ENCODE results near the gene BRD3OS.

Gene BRD3OS

DNA sequence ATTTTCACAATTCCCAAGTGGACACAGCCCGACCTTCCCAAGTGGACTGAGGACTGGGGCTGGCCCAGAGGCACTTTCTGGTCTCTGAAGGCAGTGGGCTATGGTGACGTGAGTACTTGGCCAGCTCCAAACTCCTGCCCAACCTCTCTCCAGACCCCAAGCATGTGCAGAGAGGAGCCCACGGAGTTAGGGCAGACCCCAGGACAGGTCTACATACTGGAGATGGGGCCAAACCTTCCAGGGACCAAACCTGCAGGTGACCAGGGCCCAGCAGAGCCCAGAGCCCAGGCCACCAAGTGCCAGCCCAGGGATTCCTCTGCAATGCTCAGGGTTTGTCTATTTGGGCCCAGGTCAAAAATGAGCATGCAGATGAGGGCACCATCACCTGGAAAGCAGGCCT, 27.2 kb downstream of the BRD3OS start:
- DNase-seq (ENCODE audit: low read depth): no peak

DNA sequence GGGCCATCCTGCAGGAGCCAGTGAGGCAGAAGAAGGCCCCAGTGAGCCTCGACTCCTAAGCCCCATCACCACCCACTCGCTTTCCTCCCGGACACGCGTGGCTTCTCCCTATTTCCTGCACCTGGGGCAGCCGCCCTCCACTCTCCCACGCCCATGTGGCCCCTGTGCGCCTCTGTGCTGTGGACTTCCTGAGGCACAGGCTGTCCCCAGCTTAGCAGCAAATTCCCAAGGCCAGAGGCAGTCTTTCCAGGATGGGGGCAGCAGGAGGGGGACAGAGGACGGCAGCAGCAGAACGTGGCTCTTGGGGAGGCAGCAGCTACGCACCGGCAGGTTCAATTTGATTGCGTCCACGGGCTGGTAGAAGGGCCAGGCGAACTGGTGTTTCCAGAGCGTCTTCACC, 27.7 kb downstream of the BRD3OS start:
- DNase-seq (ENCODE audit: low read depth): no peak

DNA sequence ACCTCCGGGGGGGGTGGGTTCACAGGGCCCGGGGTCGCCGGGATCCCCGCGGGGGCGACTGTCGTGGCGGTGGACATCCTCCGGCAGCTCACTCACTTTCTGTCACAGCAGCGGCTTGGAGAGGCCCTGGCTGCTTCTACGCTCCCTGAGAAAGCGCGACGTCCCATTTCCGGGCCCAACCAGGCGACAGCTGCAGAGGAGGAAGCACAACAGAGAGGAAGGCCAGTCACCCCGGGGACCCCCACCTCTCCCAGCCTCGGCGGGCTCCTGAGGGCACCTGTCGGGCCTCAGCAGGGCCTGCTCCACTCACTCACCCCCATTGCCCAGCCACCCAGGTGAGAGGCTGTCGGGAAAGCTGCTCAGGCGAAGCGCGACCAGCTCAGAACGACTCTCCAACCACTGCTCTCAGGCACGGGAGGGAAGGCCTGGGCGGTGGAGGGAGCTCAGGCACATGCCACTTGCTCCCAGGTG, 28.2 kb downstream of the BRD3OS start:
- DNase-seq (ENCODE audit: low read depth): no peak

DNA sequence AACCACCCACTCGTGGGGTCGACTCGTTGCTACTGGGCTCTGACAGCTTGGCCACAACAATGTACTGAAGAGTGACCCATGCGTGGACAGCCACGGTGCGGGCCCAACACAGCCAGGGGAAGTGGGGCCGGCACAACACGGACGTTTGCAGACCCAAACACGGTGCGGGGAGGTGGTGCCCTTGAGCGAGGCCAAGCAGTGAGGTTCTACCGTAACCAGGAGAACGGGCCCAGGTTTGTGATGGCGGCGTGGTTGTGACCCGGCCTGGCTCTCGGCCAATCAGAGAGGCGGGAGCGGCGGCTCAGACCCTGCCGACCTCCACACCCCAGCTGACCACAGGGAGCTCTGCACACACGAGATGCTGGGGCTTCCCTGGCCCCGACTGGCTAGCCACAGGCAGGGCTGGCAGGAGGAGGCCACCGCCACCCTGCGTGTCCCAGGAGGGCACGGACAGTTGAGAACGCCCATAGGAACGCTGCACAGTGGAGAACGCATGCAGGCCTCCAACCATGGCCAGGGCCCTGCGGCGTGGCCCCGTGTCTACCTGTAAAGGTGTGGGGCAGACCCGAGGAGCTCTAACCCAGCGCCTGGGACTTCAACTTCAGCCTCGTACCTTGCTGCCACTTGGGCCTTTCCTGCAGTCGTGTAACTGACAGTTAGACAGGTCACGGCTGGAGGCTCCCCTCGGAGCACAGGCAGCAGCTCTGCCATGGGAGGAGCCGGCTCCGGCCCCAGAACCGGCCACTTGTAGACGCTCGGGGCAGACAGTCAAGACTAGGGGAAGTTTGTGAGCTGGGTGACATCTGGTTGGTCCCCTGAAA, 28.9 kb downstream of the BRD3OS start:
- no peak for DNase-seq (ENCODE audit: low read depth)

DNA sequence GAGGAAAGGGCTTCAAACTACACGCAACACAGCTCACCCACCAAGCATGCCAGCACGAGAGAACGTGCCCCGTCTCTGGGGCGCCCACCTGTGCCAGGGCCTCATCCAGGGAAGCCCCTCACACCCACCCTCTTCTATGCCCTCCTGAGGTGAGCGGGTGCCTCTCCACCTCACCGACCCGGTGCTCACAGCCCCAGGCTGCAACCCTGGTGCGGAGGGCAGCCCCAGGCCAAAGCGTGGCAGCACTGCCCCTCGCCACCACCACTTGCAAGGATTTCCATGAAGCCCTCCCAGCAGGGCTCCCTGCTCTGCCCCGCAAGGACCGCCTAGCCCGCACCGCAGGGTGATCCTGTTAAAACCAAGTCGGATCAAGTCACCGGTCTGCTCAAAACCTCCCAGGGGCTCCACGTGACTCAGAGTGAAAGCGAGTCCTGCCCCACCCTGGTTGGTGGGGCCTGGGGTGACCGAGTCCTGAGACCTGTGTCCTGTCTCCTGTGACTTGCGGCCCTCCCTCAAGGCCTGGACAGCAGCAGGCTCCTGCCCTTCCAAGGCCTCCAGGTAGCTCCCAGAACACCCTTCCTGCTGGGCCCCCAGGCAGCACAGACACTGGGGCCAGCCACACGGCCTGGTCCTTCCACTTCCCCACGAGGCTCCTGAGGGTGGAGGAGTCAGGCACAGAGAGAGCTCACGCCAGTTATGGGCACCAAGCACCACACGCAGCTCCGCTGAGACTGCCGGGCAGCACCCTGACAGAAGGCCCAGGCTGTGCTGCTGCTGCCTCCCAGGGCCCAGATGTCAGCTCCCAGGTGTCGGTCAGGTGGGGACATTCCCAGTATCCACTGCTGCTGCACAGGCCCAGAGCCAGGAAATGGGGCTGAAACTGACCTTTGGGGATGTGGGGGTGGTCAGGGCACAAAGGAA, 29.9 kb downstream of the BRD3OS start:
- no peak for DNase-seq (ENCODE audit: low read depth)

DNA sequence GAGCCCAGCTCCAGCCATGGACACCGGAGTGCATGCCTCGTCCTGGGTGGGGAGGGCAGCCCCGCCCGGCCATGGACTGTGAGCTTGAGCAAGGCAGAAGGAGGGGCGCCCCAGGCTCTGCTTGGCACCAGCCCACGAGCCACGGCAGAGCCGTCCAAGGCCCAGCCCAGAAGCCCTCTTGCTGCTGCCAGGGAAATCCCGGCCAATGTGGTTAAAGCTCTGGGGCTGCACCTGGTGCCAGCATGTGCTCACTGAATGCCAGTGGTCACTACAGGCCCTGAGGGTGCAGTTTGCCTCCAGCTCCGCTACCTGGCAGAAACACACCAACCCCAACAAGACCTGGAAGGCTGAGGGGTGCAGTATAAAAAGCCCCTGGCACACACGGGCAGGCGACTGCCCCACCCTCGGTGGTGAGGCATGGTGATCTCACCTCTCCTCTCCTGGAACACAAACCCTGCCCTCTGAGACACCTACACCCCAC, 30.7 kb downstream of the BRD3OS start:
- no peak for DNase-seq (ENCODE audit: low read depth)

DNA sequence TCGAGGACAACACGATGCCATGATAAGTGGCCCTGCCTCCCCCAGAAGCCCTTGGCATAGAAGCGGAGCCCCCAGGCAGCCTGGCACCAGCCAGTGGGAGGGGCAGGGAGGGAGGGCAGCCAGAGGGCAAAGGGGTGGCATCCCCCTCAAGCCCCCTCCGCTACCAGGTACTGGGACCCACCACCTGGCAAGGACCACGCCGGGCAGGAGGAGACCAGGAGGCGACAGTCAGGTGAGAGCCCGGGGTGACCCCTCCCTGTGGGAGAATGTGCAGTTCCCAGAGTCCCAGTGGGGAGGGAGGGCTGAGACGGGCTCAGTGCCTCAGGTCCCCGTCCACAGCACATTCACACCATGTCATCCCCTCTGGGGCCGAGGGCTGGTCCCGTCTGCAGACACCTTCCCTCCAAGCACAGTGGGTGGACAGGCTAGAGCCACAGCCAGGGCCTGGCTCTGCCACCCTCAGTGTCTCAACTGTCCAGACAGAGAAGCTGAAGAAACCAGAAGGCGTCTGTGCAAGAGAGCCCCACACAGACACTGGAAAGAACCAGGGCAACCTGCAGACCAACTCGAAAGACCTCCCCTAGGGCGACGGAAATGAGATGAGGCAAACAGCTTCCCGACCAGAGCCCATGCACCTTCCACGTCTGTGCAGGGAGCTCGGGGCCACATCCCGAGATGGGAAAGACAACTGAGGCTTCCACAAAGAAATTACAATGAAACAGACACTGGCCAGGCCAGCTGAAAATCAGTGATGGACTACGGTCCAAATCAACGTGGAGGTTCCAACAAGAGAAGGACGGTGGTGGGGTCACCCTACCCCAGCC, 31.4 kb downstream of the BRD3OS start:
- DNase-seq (ENCODE audit: low read depth): no peak

DNA sequence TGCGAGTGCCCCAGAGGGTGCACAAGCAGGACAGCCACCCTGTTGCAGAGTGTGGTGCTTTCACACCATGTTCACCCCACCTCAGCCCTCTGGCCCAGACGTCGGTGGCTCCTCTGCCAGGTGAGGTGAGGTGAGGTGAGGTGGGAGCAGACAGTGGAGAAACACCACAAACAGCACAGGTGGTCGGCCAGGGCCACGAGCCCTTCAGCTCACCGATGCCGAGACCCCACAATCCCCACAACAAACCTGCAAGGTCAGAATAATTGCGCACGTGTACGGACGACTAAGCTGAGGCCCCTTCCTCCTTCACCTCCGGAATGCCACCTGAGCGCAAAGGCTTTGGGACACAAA, 32.0 kb downstream of the BRD3OS start:
- no peak for DNase-seq (ENCODE audit: low read depth)

DNA sequence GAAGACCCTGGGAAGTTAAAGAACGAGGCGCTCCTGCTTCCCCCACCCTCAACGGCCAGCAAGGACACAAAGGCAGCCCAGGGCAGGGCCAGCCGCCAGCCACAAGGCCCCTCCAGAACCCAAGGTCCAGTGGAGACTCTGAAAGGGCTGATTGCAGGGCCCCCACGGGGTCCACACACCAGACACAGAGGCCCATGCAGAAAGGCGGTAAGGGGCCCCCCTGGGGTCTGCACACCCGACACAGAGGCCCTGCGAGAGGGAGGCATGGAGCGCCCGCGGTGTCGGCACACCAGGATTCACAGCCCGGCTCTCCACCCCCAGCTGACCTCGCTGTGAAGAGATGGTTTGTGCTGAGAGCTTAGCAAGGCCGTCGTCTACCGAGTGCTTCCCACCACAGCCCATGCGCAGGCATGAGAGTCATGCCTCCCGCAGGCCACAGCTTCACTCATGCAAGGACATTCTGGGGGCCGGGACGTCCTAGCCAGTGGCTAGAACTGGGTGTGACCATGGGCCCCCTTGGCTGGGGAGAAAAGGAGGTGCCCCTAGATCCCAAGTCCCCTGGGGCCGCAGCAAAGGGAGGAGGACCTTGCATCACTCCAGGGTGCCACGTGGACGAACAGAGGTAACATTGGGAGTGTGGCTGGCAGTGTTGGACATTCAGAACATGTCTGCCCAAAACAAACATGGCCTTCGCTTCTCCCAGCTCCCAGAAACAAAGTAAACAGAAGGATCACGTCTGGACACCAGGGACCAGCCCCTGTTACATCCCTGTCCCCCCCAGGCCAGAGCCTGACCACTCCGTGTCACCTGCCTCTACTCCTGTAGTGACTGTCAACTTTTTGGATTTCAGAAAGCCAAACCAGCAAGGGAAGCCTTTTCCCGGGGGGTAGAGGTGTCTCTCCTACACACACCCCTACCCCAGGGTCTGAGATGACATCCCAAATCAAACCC, 32.7 kb downstream of the BRD3OS start:
- DNase-seq (ENCODE audit: low read depth): no peak

DNA sequence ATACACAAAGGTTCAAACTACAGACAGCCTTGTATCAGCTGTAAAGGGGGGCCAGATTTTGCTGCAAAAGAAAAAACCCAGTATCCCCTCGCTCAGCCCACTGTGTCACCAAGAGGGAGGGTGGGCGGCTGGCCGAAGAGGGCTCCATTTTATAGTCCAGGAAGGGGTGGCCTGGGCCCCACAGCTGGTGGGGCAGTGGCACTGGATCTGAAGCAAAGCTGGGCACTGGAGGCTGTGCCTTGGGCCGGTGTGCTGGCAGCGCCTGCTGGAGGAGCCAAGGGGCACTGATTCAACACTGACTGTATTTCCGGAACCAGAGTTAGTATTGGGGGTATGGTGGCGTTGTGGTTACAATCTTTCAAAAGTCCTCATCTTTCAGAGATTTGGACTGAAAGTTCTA, 33.4 kb downstream of the BRD3OS start:
- no peak for DNase-seq (ENCODE audit: low read depth)

DNA sequence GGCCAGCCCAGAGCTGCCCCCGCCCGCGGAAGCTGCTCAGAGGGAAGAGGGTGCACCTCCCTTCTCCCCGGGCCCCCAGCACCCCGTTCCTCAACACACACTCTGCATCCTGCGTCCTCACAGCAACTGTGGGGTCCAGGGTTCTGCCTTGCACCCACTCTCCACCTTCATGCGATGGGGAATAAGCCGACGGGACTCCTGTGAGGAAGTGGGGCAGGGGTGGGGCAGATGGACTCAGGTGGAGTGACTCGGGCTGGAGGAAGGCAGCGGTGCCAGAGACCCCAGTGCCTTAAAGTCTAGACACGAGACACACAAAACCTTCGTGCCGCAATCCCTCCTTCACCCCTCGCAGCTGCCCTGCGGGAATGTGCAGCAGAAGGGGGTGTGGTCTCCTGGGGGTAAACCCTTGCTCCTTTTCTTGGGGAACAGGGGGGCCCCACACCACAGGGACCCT, 33.9 kb downstream of the BRD3OS start:
- DNase-seq (ENCODE audit: low read depth): no peak

DNA sequence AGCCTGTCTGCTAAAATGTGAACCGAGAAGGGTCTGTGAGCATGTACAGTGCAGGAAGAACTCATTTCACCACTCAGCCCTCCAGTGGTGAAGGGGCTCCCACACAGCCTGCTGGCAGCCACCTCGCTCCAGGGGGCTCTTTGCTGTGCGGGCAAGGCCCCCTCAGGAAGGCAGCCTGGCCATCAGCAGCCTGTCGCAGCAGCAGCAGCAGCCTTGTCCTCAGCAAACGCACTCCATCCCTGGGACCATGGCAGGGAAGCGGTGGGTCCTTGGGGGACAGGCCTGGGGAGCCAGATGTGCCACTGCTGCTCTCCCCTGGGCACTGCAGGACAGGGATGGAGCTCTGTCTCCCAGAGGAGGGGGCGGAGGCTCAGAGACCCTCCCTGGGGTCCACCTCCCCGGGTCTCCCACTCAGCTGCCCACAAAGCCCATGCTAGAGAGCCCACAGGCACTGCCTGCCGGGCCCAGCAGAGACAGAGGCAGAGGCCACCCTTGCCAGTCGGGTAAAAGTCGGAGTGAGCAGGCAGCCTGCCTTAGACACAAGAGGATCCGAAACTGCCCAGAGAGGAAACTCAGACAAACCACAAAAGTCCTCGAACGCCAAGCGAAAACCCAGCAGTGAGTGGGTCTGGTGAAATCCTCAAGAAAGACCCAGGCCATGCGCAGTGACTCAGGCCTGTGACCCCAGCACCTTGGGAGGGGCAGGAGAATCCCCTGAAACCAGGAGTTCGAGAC, 34.5 kb downstream of the BRD3OS start:
- DNase-seq (ENCODE audit: low read depth): no peak

DNA sequence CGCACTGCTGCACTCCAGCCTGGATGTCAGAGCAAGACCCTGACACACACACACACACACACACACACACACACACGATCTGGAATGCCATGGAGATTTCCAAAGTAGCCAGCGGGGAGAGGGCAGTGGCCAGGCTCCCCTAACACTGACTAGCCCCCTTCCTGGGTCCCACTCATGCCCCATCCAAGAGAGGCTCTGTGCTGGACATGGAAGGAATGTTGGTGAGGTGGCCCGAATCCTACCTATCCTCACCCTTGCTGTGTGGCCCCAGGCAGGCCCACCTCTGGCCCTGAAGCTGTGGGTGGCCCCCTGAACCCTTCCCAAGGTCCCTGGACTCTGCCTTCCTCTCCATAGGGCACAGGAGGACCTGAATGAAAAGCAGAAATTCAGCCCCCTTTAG, 35.3 kb downstream of the BRD3OS start:
- DNase-seq (ENCODE audit: low read depth): no peak

DNA sequence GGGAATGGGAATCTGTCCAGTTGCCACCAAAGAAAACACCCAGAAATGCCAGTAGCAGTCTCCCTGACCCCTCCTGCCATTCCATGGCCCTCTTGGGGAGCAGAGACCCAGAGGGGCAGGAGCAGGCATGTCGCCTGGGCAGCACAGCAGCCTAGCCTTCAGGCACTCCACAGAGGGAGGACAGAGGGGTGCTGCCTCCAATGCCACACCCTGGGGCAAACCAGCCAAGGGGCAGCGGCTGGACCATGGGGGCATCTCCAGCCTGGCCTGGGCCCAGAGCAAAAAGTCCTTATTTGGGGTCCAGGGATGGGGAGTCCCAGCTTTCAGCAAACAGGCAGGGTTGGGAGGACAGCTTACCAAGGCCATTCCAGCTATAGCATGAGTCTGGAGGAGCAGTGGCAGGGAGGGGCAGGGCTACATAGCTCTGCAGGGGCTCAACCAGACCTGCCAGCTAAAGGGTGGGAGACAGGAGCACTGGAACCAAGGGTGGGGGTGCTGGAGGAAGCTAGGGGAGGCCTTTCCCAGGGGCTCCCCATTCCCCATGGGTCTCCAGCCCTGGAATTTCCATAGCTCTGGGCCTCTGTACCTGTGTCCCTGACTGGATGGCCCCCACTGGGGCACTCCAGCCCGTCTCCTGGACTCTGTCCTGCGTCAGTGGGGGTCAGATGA, 35.9 kb downstream of the BRD3OS start:
- DNase-seq (ENCODE audit: low read depth): no peak

DNA sequence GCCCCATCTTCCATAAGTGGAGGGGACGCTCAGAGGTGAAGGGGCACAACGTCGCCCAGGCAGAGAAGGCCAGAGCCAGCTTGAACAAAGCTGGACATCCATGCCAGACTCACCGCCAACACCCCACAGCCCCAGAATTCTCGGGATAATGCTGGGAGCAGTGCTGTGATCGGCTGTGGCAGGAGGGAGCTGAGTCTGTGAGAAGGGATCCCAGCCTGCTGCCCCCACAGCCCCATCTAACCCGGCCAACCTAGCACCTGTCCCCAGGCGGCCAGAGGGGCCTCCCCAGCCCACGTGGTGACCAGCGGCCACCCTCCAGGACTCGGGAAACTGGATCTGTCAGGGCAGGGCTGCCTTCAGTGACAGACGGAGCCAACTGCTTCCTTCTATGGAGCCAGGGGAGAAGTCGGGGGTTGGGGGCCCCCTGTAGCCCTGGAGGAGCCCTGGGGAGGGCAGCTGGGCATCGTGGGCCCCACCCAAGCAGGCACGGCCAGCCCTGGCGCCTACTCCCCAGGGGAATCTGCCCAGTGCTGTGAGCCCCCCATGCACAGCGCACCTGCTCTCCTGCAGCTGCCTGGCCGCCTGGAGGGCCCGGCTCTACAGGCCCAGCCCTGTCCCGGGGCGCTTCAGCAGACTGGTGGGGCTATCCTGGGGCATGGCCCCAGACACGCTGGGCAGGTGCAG, 36.5 kb downstream of the BRD3OS start:
- no peak for DNase-seq (ENCODE audit: low read depth)

DNA sequence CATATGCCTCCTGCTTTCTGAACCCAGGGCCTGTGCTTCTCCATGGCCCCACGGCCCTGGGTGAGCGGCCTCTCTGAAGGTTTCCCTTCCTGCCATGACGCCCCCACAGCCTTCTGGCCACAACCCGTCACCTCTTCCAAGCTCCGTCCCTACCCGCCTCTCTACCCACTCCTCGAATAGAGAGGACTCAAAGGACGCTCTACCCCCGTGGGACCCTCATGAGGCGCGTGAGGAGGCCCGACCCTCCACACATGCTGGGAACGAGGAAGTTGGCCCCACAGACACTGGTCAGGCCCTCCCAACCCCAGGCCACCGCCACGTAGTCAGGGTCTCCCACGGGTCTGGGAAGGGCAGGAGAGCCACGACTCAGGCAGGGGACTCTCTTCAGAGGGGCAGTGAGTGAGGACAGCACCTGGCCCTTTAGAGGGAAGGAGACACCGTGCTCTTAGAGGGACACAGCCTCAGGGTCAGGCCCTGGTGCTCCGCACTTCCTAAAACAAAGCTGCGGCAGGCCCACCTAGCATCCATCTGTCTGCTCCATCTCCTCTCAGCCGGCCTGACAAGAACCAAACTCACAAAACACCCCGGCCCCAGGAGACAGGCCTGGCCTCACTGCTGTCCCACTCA, 37.3 kb downstream of the BRD3OS start:
- no peak for DNase-seq (ENCODE audit: low read depth)

DNA sequence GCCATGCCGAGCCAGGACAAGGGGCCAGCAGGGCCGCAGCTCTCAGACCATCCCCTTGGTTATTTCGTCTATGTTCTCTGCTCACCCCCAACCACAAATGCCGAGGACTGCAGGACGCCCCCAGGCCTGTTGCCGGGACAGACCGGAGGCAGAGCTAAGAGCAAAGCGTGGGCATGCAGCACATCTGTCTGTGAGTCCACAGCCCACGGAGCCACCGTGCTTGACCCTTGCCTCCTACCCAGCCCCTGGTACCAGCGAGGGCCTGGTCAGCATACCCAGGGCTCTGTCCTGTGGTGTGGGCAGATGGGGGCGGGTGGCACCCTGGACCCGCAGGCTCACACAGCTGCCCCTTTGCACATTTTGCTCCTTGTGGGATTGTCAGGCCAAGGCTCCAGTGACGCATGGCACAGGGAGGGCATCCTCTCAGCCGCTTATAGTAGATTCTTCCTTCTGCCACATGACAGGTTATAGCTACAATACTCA, 37.8 kb downstream of the BRD3OS start:
- DNase-seq (ENCODE audit: low read depth): no peak

All from stimulated activated CD8-positive, alpha-beta memory T cell treated with anti-CD3 and anti-CD28 coated beads, Interleukin-4, amount 100 ng/mL, for 24 hours (primary cell).